Mesenteric fat pad (tissue), 1 donor: Measurements from ENCODE around the gene TAOK3. TPM values are rescaled to one million over a fixed set of nuclear protein-coding genes. Genes with fewer than 3 reads are reported as not detected.
"Not testable (repeated sequence)": the region's sequence is repeated elsewhere in the genome, so short reads cannot be mapped to it uniquely, and the experiment has no call there.

ENCODE experiments used
- DNase-seq: peaks from one replicate; pipeline ENCODE4 v3.0.0-alpha.2; 2020; ENCODE audit warnings: low spot score
- total RNA-seq: library from RNA; stranded (reverse); fragmentation: NEBNext Ultra II Directional; extraction: Animal tissue kit (Norgen Biotek cat#: 25700); gene quantifications from one replicate; pipeline ENCODE4 v1.2.1, GENCODE V29; 2021
- donor health status: DM: yes; HTN: yes; CAD: no.

The TAOK3 gene
- total RNA-seq, 1 donor from 2014 or later, result 42.9 TPM

DNA sequence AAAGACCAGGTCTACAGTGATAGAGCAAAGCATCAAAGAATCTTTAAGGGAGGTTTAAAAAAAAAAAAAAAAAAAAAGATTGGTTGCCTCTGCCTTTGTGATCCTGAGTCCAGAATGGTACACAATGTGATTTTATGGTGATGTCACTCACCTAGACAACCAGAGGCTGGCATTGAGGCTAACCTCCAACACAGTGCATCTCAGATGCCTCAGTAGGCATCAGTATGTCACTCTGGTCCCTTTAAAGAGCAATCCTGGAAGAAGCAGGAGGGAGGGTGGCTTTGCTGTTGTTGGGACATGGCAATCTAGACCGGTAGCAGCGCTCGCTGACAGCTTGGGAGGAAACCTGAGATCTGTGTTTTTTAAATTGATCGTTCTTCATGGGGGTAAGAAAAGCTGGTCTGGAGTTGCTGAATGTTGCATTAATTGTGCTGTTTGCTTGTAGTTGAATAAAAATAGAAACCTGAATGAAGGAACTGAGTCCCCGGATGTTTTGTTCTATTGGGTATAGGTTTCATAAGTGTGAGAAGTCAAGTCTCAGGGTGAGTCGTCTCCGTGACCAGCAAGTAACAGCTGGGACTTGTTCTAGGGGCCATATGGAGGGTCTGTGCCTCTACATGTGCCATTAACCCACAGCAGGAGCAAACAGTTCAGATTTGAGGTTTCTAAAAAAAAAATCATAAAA lies 227.5 kb downstream of the TAOK3 start:
- DNase-seq, result peak; percentile 22

DNA sequence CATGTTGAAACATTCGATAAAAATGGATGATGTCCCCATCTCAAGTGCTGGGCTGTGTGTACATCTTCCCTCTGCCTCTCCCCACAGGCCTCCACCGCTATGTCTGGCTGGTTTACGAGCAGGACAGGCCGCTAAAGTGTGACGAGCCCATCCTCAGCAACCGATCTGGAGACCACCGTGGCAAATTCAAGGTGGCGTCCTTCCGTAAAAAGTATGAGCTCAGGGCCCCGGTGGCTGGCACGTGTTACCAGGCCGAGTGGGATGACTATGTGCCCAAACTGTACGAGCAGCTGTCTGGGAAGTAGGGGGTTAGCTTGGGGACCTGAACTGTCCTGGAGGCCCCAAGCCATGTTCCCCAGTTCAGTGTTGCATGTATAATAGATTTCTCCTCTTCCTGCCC lies 228.2 kb downstream of the TAOK3 start:
- DNase-seq, result peak; percentile 73

DNA sequence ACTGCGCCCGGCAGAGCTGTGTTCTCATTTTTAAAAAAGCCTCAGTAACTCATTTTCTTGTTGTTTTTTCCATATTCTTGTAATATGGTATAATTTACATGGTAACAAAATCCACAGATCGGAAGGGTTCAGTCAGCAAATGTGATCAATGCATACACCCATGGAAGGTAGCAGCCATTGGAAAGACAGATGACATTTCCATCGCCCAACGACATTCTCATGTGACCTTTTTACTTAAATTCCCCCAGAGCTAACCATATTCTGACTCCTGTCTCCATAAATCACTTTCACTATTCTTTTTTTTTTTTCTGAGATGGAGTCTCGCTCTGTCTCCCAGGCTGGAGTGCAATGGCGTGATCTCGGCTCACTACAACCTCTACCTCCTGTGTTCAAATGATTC lies 231.9 kb downstream of the TAOK3 start:
- DNase-seq, result no peak

GRCh38 chr12:118137148-118137678 lies 235.5 kb downstream of the TAOK3 start:
- DNase-seq, result peak; percentile 12

DNA sequence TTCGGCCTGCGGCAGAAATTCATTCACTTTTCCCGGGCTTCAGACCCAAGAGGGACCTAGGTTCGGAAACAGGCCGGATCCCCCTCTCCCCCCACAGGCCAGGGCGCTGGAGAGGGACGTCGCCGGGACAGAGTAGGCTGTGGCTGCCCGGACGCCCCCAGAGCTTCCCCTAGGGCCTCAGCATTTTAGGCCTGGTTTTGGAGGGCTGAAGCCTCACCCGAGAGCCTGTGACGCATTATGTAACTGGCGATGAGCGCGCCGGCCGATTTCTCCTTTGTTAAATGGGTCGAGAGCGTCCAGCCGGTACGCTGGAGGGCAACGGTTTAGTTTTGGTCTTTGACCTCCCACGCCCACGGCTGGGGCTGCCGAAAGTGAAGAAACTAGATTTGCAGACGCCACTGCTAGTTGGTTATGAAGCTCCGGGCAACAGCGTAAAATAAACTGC lies 236.1 kb downstream of the TAOK3 start:
- peak; percentile 89 for DNase-seq

DNA sequence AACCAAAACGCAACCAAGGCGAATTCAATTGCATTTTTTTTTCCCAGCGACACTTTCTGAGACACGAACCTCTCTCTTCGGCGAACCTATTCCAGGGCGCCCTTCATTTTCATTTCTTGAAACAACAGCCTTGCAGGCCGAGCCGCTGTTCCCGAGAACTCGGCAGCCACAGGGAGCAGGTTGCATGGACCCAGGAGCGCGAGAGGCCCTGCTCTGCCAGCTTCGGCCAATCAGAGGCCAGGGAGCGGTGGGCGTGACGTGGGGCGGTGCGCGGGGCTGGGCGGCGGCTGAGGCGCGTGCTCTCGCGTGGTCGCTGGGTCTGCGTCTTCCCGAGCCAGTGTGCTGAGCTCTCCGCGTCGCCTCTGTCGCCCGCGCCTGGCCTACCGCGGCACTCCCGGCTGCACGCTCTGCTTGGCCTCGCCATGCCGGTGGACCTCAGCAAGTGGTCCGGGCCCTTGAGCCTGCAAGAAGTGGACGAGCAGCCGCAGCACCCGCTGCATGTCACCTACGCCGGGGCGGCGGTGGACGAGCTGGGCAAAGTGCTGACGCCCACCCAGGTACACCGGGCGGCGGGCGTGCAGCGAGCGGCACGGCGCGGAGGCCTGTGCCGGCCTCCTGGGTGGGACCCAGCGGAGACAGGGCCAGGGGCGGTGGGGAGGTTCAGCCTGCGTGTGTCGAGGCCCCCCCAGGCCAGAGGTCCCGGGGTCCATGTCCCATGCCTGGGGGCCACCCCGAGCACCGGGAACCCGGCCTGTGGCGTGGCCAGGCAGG lies 236.7 kb downstream of the TAOK3 start, which contains the start of gene PEBP1:
Gene PEBP1 (plus strand): TSS at position 337 of the 771 bp plus-strand sequence. CDS start 86 bp downstream, at position 423.
- DNase-seq, result peak; percentile 98

DNA sequence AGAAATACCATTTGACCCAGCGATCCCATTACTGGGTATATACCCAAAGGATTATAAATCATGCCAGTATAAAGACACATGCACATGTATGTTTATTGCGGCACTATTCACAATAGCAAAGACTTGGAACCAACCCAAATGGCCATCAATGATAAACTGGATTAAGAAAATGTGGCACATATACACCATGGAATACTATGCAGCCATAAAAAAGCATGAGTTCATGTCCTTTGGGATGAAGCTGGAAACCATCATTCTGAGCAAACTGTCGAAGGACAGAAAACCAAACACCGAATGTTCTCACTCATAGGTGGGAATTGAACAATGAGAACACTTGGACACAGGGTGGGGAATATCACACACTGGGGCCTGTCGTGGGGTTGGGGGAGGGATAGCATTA lies 243.3 kb downstream of the TAOK3 start:
- not testable (repeated sequence) for DNase-seq

DNA sequence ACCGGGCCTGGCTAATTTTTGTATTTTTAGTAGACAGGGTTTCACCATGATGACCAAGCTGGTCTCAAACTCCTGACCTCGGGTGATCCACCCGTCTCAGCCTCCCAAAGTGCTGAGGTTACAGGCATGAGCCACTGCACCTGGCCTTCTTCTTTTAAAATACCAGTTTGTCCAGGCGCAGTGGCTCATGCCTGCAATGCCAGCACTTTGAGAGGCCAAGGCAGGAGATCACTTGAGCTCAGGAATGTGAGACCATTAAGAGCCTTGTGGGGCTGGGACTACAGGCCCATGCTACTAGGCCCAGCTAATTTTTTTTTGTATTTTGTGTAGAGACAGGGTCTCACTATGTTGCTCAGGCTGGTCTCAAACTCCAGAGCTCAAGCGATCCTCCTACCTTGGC lies 244.8 kb downstream of the TAOK3 start:
- DNase-seq, result no peak

DNA sequence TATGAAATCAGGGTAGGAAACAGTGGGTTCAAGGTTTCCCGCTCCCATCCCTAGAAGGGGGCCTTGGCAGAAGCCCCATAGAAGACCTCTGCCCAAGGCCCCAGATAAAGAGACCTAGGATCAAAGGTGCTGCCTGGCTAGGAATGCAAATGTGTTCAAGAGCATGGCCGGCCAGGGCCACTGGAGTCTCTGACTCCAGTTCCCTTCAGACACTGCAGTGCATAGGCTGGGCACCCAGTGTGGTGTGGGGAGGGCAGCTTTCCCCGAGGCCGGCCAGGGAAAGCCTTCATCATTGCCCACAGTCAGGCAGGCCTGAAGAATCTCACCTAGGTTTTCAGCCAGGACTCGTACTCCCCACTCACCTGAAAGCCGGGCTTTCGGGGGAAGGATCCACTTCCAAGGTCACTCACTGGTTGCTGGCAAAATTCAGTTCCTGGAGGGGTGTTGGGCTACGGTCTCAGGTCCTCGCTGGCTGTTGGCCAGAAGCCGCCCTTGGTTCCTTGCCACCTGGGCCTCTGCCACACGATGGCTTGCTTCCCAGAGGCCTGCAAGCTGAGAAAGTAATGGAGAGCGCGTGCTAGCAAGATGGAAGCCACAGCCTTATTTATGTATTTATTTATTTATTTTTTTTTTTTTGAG lies 246.5 kb downstream of the TAOK3 start:
- no peak for DNase-seq

DNA sequence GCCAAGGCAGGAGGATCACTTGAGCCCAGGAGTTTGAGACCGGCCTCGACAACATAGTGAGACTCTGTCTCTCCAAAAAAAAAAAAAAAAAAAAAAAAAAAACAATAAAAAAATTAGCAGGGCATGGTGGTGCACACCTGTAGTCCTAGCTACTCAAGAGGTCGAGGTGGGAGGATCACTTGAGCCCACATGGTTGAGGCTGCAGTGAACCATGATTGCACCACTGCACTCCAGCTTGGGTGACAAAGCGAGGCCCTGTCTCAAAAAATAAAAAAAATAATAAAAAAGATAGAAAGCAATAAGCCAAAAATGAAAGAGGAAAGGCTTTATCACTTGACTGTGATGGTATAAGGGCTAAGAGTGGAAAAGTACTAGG lies 247.0 kb downstream of the TAOK3 start:
- DNase-seq, result no peak

- no peak for DNase-seq
These were observed 248.3 kb downstream of the TAOK3 start for GRCh38 chr12:118124333-118124874.

- DNase-seq, result no peak
These were observed 250.4 kb downstream of the TAOK3 start for GRCh38 chr12:118122264-118122663.

GRCh38 chr12:118120579-118121363 lies 251.9 kb downstream of the TAOK3 start:
- no peak for DNase-seq

DNA sequence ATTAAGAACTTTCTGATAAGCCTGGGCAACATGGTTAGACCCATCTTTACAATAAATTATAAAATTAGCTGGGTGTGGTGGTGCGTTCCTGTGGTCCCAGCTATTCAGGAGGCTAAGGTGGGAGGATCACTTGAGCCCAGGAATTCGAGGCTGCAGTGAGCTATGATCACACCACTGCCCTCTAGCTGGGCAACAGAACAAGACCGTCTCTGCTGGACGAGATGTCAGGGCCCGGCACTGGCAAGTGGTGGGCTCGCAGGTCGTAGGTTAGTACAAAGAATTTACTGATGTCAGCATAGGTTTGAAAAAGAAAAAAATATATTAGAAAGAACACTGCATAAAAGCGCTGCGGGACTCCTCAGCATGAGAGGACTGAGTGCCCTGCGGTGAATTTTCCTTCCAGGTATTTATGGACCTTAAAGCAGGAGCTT lies 253.2 kb downstream of the TAOK3 start:
- no peak for DNase-seq

GRCh38 chr12:118109088-118109487 lies 263.6 kb downstream of the TAOK3 start:
- DNase-seq, result no peak

DNA sequence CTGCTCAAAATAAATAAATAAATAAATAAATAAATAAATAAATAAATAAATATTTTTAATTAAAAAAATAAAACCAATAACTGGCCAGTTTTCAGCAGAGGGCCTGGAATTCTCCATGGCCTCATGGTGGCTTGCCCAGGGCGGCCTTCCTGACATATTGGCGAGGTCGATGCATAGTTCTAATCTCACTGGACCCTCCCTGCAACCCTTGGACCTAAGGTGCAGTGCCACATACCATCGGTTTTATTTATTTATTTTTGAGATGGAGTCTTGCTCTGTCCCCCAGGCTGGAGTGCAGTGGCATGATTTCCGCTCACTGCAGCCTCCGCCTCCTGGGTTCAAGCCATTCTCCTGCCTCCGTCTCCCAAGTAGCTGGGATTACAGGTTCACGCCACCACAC lies 265.0 kb downstream of the TAOK3 start:
- no peak for DNase-seq

- no peak for DNase-seq
These were observed 265.7 kb downstream of the TAOK3 start for GRCh38 chr12:118107011-118107410.

DNA sequence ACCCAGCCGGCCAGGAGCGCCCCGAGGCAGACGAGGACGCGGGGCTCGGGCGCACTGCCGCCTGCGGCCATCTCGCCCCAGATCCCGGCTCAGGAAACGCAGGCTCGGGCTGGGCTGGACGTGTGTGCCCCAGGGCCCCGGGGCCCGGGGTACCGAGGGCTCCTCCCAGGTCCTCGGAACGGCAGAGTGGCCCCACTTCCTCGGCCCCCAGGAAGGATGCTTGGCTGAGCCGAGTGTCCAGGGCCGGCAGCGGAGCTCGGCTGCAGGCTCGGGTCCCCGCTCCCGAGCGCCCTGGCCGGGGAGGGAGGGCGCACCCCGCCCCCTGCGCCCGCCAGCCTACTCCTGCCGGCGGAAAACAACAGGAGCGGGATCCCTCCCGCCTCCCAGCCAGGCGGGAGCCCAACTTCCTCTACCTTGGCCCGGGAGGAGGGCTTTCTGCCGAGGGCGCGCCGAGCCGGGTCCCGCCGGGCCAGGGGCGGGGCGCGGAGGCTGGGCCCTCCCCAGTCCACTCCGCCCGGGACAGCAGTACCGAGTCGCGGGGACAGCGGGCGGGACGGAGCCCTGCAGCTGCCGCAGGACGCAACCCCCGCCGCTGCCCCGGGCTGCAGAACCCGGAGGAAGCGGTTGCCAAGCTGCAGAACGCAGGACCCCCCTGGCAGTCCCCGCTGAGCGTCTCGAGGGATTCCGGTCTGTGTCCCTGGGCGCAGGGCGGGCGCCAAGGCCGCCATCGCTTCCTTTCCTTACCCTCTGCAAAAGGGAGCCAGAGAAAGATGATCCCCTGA lies 268.9 kb downstream of the TAOK3 start, which contains the start of gene VSIG10:
Gene VSIG10 (minus strand): TSS at position 411 of the 782 bp plus-strand sequence. CDS start 340 bp downstream, at position 71.
- peak; percentile 92 for DNase-seq

DNA sequence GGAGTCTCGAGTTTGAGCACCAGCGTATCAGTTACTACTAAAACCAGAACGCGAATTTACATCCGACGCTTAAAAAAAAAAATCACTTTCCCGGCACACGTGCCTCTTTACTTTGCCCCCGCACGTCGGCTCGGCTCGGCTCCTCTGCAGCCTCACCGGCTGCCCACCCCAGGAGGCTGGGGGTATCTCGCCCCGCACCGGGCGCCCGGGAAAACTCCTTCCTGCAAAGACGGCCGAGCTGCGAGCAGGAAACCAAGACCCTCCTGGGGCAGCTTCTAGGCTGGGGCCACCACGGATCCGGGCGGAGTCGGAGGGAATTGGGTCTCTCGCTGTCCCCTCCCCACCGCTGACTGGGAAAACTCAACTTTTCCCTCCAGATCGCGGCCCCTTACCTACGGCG lies 269.5 kb downstream of the TAOK3 start:
- no peak for DNase-seq

- DNase-seq, result no peak
These were observed 270.1 kb downstream of the TAOK3 start for GRCh38 chr12:118102609-118103008.
